OCI-LY1 (cell line): ENCODE results near the gene DNAI7.

ENCODE experiments used
- H2AFZ ChIP-seq: fragments of 200-600 bp; sonication (generic), shearing (Covaris generic); 2 replicates; pipeline ENCODE4 v1.6.0; 2014; ENCODE audit warnings: antibody characterized with exemption, mild to moderate bottlenecking, low read length
- H3F3A ChIP-seq: fragments of 200-600 bp; sonication (generic), shearing (Covaris generic); 2 replicates; pipeline ENCODE4 v1.6.0; 2014; ENCODE audit warnings: mild to moderate bottlenecking, antibody characterized with exemption, low read length, moderate library complexity; ENCODE audit not compliant: insufficient read depth
- H3K27ac ChIP-seq: fragments of 200-600 bp; sonication (generic); 2 replicates; pipeline ENCODE4 v1.5.1; 2014; ENCODE audit warnings: low read length, mixed run types, mild to moderate bottlenecking, low read depth; ENCODE audit not compliant: poor library complexity, severe bottlenecking
- H3K27me3 ChIP-seq: fragments of 200-600 bp; sonication (generic); 2 replicates; pipeline ENCODE4 v1.6.0; 2014; ENCODE audit warnings: antibody characterized with exemption, mild to moderate bottlenecking, low read length, moderate library complexity; ENCODE audit not compliant: insufficient read depth
- H3K36me3 ChIP-seq: fragments of 200-600 bp; sonication (generic); 2 replicates; pipeline ENCODE4 v1.6.1; 2014; ENCODE audit warnings: mild to moderate bottlenecking, antibody characterized with exemption, low read length, moderate library complexity, mixed read lengths; ENCODE audit not compliant: insufficient read depth
- H3K4me1 ChIP-seq: fragments of 200-600 bp; sonication (generic); 2 replicates; pipeline ENCODE4 v1.5.1; 2014; ENCODE audit warnings: mild to moderate bottlenecking, low read length, moderate library complexity; ENCODE audit not compliant: insufficient read depth, severe bottlenecking
- H3K4me2 ChIP-seq: fragments of 200-600 bp; sonication (generic), shearing (Covaris generic); 2 replicates; pipeline ENCODE4 v1.6.1; 2014; ENCODE audit warnings: low read length
- H3K4me3 ChIP-seq: fragments of 200-600 bp; sonication (generic); 2 replicates; pipeline ENCODE4 v1.5.1; 2014; ENCODE audit warnings: low read length, low read depth, mild to moderate bottlenecking, mixed read lengths; ENCODE audit not compliant: poor library complexity, severe bottlenecking
- H3K79me2 ChIP-seq: fragments of 200-600 bp; shearing (Covaris generic); 2 replicates; pipeline ENCODE4 v1.6.1; 2016; ENCODE audit warnings: mixed run types, low read length, mixed read lengths; ENCODE audit not compliant: insufficient read depth
- H3K9ac ChIP-seq: fragments of 200-600 bp; sonication (generic), shearing (Covaris generic); 2 replicates; pipeline ENCODE4 v1.6.1; 2014; ENCODE audit warnings: mild to moderate bottlenecking, low read length, mixed read lengths
- H3K9me2 ChIP-seq: fragments of 200-600 bp; sonication (generic), shearing (Covaris generic); 2 replicates; pipeline ENCODE4 v1.6.1; 2014; ENCODE audit warnings: low read depth, mild to moderate bottlenecking, low read length, mixed read lengths
- H3K9me3 ChIP-seq: fragments of 200-600 bp; shearing (Covaris generic); 2 replicates; pipeline ENCODE4 v1.6.1; 2014; ENCODE audit warnings: low read length, mixed read lengths
- H4K20me1 ChIP-seq: fragments of 200-600 bp; sonication (generic), shearing (Covaris generic); 2 replicates; pipeline ENCODE4 v1.6.0; 2016; ENCODE audit warnings: mild to moderate bottlenecking, low read length; ENCODE audit not compliant: insufficient read depth
- CTCF ChIP-seq: fragments of 200-600 bp; sonication (generic), shearing (Covaris generic); IDR thresholded peaks from 2 replicates; pipeline ENCODE4 v1.5.1; 2017; ENCODE audit warnings: mild to moderate bottlenecking, antibody characterized with exemption, low read length, moderate library complexity, mixed read lengths
- EZH2 ChIP-seq: fragments of 200-600 bp; sonication (generic), shearing (Covaris generic); IDR thresholded peaks from 2 replicates; pipeline ENCODE4 v1.8.0; 2017; ENCODE audit warnings: borderline replicate concordance, mixed run types, mild to moderate bottlenecking, antibody characterized with exemption, low read length, moderate library complexity, mixed read lengths

The DNAI7 gene

GRCh38 chr12:25082628-25083027 lies 112.3 kb downstream of the DNAI7 start:
- H3K36me3 ChIP-seq = peaks cover 99% of the 10 kb centered on the region
- H3K9me2 ChIP-seq = no peaks in the 10 kb centered on the region
- H3K27me3 ChIP-seq = no peaks in the 10 kb centered on the region
- no peak overlapping the region for H2AFZ ChIP-seq
- no peaks in the 10 kb centered on the region for H4K20me1 ChIP-seq
- H3F3A ChIP-seq = no peaks in the 10 kb centered on the region; the same call in 1 of the 2 replicates
- H3K4me2 ChIP-seq = no peak overlapping the region
- no peaks in the 10 kb centered on the region for H3K4me1 ChIP-seq
- no peak overlapping the region for H3K27ac ChIP-seq
- no peaks in the 10 kb centered on the region for H3K9me3 ChIP-seq
- peaks cover 4% of the 10 kb centered on the region for H3K79me2 ChIP-seq
- no peak for TF ChIP-seq EZH2
- no peak for TF ChIP-seq CTCF
- H3K9ac ChIP-seq = no peak overlapping the region
- H3K4me3 ChIP-seq = no peak overlapping the region

DNA sequence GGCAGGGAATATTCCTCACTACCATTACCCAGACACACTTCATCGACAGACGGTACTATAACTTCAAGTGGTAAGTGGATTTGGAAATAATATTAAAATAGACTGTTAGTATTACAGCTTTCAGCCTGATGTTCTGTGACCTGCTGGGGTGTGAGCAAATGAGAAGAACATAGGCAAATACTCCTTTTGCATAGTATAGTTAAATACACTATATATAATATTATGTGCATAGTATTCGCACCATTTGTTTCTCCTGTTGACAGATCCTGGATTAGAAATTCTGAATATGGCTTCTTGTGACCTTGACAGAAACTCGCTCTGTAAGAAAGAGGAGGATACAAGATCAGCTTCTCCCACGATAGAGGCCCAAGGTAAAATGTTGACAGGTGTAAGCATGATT lies 115.6 kb downstream of the DNAI7 start:
- no peaks in the 10 kb centered on the region for H3K9me3 ChIP-seq
- H3F3A ChIP-seq = no peaks in the 10 kb centered on the region; the same call in 1 of the 2 replicates
- no peak overlapping the region for H3K9ac ChIP-seq
- H3K9me2 ChIP-seq = no peaks in the 10 kb centered on the region
- no peak overlapping the region for H3K4me2 ChIP-seq
- no peak overlapping the region for H2AFZ ChIP-seq
- no peaks in the 10 kb centered on the region for H3K27me3 ChIP-seq
- no peaks in the 10 kb centered on the region for H4K20me1 ChIP-seq
- H3K79me2 ChIP-seq = peaks cover 26% of the 10 kb centered on the region
- H3K36me3 ChIP-seq = peaks cover 96% of the 10 kb centered on the region
- peaks cover 9% of the 10 kb centered on the region for H3K4me1 ChIP-seq
- H3K4me3 ChIP-seq = no peak overlapping the region
- TF ChIP-seq EZH2 (no peak), CTCF (no peak)
- H3K27ac ChIP-seq = no peak overlapping the region

- TF ChIP-seq EZH2 = no peak
- no peak for TF ChIP-seq CTCF
- H4K20me1 ChIP-seq = no peaks in the 10 kb centered on the region
- peaks cover 52% of the 10 kb centered on the region for H3K79me2 ChIP-seq
- H2AFZ ChIP-seq = no peak overlapping the region
- H3F3A ChIP-seq = 0 out of 2 replicates have a peak, but pooled peaks cover 7% of the 10 kb centered on the region
- no peak overlapping the region for H3K4me2 ChIP-seq
- no peak overlapping the region for H3K4me3 ChIP-seq
- H3K4me1 ChIP-seq = peaks cover 24% of the 10 kb centered on the region
- H3K27ac ChIP-seq = peak overlapping the region; percentile 33
- H3K9me3 ChIP-seq = no peaks in the 10 kb centered on the region
- no peaks in the 10 kb centered on the region for H3K9me2 ChIP-seq
- no peak overlapping the region for H3K9ac ChIP-seq
- H3K36me3 ChIP-seq = peaks cover 94% of the 10 kb centered on the region
- H3K27me3 ChIP-seq = no peaks in the 10 kb centered on the region
These were observed 120.0 kb downstream of the DNAI7 start for GRCh38 chr12:25074954-25075353.
